ENCODE results near the gene DNAH1. TPM values are rescaled to one million over a fixed set of nuclear protein-coding genes. Genes with fewer than 3 reads are reported as not detected.
A peak's percentile ranks its signal among the peaks of the same experiment; 100 is the strongest.
"Not testable (repeated sequence)": the region's sequence is repeated elsewhere in the genome, so short reads cannot be mapped to it uniquely, and the experiment has no call there.

DNAH1 gene
- total RNA-seq, 1 donor, result 8.7 TPM

- no peak for TF ChIP-seq CTCF (IDR thresholded peaks at IDR 0.05; ENCODE audit: extremely low read depth, low read depth, low read length)
These were observed 15.8 kb downstream of the DNAH1 start for GRCh38 chr3:52331906-52332305.

GRCh38 chr3:52333869-52334557 lies 17.9 kb downstream of the DNAH1 start:
- no peaks in the 10 kb centered on the region for H4K20me1 ChIP-seq (ENCODE audit: insufficient read depth, low read length)
- H3K9me3 ChIP-seq (ENCODE audit: low read depth, low read length), result no peaks in the 10 kb centered on the region
- DNase-seq (ENCODE audit: insufficient read length, low spot score, missing footprints), result no peak
- no peaks in the 10 kb centered on the region for H3K27me3 ChIP-seq (ENCODE audit: insufficient read depth, low read length)
- peaks cover 4% of the 10 kb centered on the region for H3K4me1 ChIP-seq (ENCODE audit: insufficient read depth, low read length)
- H3K4me3 ChIP-seq (ENCODE audit: insufficient read depth, low read length), result no peak overlapping the region
- H3K4me2 ChIP-seq (ENCODE audit: insufficient read depth, low read length), result no peak overlapping the region
- no peaks in the 10 kb centered on the region for H3K36me3 ChIP-seq (ENCODE audit: insufficient read depth, low read length)
- H3K79me2 ChIP-seq (ENCODE audit: insufficient read depth, low read length), result no peaks in the 10 kb centered on the region
- TF ChIP-seq CTCF (IDR thresholded peaks at IDR 0.05; ENCODE audit: extremely low read depth, low read depth, low read length), result no peak
- H2AFZ ChIP-seq (ENCODE audit: low read length), result no peak overlapping the region
- H3K27ac ChIP-seq (ENCODE audit: low read depth, low read length), result no peak overlapping the region

More at GRCh38 chr3:52331906-52332305, 15.8 kb downstream of the DNAH1 start:
- no peak overlapping the region for H3K27ac ChIP-seq (ENCODE audit: low read depth, low read length)
- no peaks in the 10 kb centered on the region for H3K36me3 ChIP-seq (ENCODE audit: insufficient read depth, low read length)
- no peak for DNase-seq (ENCODE audit: insufficient read length, low spot score, missing footprints)
- no peak overlapping the region for H3K4me3 ChIP-seq (ENCODE audit: insufficient read depth, low read length)
- H3K9me3 ChIP-seq (ENCODE audit: low read depth, low read length), result no peaks in the 10 kb centered on the region
- H3K27me3 ChIP-seq (ENCODE audit: insufficient read depth, low read length), result no peaks in the 10 kb centered on the region
- H2AFZ ChIP-seq (ENCODE audit: low read length), result no peak overlapping the region
- H3K79me2 ChIP-seq (ENCODE audit: insufficient read depth, low read length), result no peaks in the 10 kb centered on the region
- H3K4me1 ChIP-seq (ENCODE audit: insufficient read depth, low read length), result no peaks in the 10 kb centered on the region
- no peak overlapping the region for H3K4me2 ChIP-seq (ENCODE audit: insufficient read depth, low read length)
- H4K20me1 ChIP-seq (ENCODE audit: insufficient read depth, low read length), result no peaks in the 10 kb centered on the region

- H3K27ac ChIP-seq (ENCODE audit: low read depth, low read length); H3K79me2 ChIP-seq (ENCODE audit: insufficient read depth, low read length); H2AFZ ChIP-seq (ENCODE audit: low read length); H3K36me3 ChIP-seq (ENCODE audit: insufficient read depth, low read length); H3K9me3 ChIP-seq (ENCODE audit: low read depth, low read length); DNase-seq (ENCODE audit: insufficient read length, low spot score, missing footprints); H3K4me1 ChIP-seq (ENCODE audit: insufficient read depth, low read length); H3K4me3 ChIP-seq (ENCODE audit: insufficient read depth, low read length); H3K27me3 ChIP-seq (ENCODE audit: insufficient read depth, low read length); H4K20me1 ChIP-seq (ENCODE audit: insufficient read depth, low read length); H3K4me2 ChIP-seq (ENCODE audit: insufficient read depth, low read length): not testable (repeated sequence)
These were observed 22.0 kb downstream of the DNAH1 start for GRCh38 chr3:52338131-52338530.

- Histone ChIP-seq H3K4me1 (ENCODE audit: insufficient read depth, low read length) (peaks cover 4% of the 10 kb centered on the region), H3K27ac (ENCODE audit: low read depth, low read length) (no peak overlapping the region), H3K27me3 (ENCODE audit: insufficient read depth, low read length) (no peaks in the 10 kb centered on the region), H4K20me1 (ENCODE audit: insufficient read depth, low read length) (no peaks in the 10 kb centered on the region), H3K4me2 (ENCODE audit: insufficient read depth, low read length) (no peak overlapping the region), H3K79me2 (ENCODE audit: insufficient read depth, low read length) (no peaks in the 10 kb centered on the region), H3K9me3 (ENCODE audit: low read depth, low read length) (no peaks in the 10 kb centered on the region), H2AFZ (ENCODE audit: low read length) (no peak overlapping the region), H3K4me3 (ENCODE audit: insufficient read depth, low read length) (no peak overlapping the region), H3K36me3 (ENCODE audit: insufficient read depth, low read length) (no peaks in the 10 kb centered on the region)
- DNase-seq (ENCODE audit: insufficient read length, low spot score, missing footprints), result peak; percentile 71
- TF ChIP-seq CTCF (IDR thresholded peaks at IDR 0.05; ENCODE audit: extremely low read depth, low read depth, low read length), result peak; percentile 70
These were observed 23.5 kb downstream of the DNAH1 start for GRCh38 chr3:52339612-52340011.
